GM19099 (cell line): ENCODE measurements around the gene DSE.
A peak's percentile ranks its signal among the peaks of the same experiment; 100 is the strongest.

ENCODE experiments used
- POLR2A ChIP-seq: IDR thresholded peaks from 3 replicates; pipeline ENCODE4 v1.6.1; 2011; ENCODE audit warnings: low read depth; ENCODE audit not compliant: insufficient read length; ENCODE audit errors: extremely low read depth

Gene DSE

DNA sequence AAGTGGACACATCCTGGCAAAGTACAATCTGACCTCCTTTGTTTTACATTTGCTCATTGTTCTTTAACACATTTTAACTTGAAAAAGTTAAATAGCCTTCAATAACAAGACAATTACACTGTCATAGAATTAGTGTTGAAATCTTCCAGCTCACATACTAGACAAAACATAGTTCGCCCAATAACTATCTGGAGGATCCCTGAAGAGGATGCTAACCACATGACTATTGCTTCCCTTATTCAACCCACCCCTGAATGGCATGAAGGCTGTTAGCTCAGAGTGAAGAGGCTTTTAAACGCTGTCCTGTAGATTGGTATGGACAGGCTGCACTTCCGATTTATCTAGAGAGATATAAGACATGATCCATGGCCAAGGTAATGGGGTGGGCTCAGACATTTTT lies 15.0 kb upstream of the DSE start:
- TF ChIP-seq POLR2A = no peak

DNA sequence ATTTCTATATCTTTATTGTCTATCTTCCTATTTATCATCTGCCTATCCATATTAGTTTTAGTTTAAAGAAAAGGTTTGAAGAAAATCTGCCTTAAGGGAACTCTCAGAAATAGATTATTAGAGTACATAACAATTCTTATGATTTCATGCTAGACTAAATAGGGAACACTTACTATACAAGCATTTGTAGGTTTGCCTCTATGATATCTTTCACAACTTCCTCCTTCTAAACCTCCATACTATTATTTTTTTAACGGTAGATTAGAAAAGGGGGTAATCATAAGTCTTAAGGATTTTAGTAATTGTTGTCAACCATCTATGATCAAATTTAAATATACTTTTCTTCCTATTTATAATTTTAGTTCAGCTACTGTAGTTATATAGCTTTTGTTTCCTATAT lies 11.6 kb upstream of the DSE start:
- no peak for TF ChIP-seq POLR2A

DNA sequence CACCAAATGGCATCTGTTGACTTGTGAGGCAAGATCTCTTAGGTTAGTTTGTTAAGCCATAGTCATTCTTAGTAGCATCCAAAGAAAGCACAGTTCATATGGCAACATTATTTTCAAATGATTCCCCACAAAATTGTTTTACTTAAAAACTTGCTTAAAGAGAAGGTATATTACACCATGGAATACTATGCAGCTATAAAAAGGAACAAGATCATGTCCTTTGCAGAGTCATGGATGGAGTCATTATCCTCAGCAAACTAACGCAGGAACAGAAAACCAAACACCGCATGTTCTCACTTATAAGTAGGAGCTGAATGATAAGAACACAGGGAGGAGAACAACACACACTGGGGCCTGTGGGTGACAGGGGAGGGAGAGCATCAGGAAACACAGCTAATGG lies 10.9 kb upstream of the DSE start:
- no peak for TF ChIP-seq POLR2A

- no peak for TF ChIP-seq POLR2A
Measured at GRCh38 chr6:116362276-116362675, 8.5 kb upstream of the DSE start.

DNA sequence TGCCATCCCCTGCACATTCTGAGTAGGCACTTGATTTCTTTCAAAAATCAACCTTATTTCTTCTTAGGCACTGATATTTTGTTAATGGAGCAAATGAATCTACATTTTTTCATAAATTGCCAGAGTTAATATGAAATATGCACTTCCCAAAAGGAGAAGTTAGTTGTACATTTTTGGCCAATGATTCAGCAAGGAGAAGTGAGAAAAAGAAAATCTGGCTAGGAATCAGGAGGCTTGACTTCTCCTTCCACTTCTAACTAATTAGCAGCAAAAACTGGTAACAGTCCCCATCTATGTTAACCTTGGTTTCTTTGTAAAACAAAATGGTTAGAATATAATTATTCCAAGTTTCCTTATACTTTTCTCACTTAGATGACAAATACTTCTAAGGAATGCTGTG lies 7.0 kb upstream of the DSE start:
- TF ChIP-seq POLR2A = no peak

DNA sequence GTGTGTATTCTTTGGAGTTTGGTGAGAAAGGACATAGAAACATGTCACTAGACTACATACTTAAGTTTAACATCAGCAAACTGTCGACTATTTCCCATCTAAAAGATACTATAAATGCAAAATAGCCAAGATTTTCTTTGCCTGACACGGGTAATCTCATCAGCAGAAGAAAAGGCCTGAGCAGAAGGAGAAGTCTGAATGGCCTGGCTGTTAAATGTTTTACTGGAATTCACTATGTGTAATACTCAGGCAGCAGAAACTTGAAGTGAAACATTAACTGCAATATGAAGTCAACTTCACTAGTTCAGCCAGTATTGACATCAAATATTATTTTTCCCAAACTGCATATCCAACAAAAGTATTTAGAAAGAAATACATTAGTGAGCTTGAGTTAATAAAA lies 6.4 kb upstream of the DSE start:
- no peak for TF ChIP-seq POLR2A

GRCh38 chr6:116365743-116366142 lies 5.0 kb upstream of the DSE start:
- TF ChIP-seq POLR2A = no peak

DNA sequence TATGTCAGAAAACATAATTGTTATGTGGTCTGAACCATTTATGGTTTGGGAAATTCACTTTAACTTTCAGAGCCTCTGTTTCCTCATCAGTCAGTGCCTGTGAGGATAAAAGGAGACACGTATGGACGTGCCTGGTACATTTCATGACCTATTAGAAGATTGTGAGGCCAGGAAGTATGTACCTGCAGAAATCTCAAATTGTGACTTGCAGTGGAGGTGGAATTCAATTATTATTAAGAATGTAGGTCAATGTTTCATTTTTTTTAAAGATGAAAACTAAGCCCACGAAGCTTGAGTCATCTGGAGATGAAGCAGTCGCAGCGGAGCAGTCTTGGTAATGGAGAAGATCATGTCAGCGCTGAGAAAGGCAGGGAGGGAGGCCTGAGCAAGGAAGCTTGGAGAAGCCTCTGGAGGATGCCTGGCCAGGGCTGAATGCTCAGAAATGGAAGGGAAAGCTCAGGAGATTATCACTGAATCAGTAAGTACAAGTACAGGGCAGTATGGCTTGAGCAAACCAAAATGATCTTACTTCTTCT lies 3.9 kb upstream of the DSE start:
- TF ChIP-seq POLR2A = no peak

GRCh38 chr6:116369540-116369939 lies 1.2 kb upstream of the DSE start:
- TF ChIP-seq POLR2A = no peak

DNA sequence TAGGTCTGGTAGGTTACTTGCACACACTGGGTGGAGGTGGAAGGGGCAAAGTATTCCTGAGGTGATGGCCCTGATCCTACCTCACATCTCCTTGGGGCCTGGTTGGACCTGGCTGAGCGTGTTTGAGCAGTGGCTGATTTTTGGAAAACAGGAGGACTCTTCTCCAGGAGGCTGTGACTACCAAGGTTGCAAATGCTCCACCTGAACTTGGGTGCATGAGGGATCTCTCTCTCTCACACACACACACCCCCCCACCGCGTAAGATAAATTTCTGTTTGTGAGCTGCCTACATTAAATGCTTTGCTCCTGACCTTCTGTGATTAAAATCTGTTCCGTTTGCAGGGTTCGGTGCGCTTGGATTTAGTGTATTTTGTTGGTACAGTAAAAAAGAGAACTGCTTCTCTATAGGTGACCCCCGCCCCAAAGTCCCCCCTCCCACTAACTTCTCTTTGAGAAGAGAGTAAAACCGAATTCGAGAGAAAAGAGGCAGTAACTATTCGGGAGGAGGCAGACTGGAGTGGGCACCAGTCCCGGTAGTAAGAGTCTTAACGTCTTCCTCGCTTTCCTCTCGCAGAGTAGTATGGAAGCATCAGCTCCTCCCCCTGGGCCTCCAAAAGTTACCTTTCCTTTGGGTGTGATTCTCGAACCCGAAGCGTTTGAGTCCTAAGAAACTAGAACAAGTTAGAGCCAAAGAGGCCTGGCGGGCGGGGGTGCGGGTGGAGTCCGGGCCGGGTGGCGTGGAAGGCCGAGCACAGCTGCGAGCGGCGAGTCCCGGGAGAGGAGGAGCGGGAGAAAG lies 585 bp upstream of the DSE start:
- TF ChIP-seq POLR2A = no peak

- peak; percentile 9 for TF ChIP-seq POLR2A
Measured at GRCh38 chr6:116371120-116371917, 572 bp downstream of the DSE start.

DNA sequence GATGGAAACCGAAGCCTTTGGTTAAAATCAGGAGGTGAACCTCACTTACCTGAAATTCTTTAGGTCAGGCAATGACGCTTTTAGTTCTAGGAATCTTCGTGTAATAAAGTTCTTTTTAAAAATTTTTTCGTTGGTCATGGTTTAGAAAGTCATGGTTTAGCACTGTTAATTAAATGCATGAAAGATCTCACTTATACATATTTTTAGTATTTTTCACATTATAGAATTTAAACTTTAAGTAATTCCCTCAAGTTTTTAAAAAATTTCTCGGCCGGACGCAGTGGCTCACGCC lies 1.1 kb downstream of the DSE start:
- no peak for TF ChIP-seq POLR2A

- TF ChIP-seq POLR2A = no peak
Measured at GRCh38 chr6:116373300-116373699, 2.6 kb downstream of the DSE start.

DNA sequence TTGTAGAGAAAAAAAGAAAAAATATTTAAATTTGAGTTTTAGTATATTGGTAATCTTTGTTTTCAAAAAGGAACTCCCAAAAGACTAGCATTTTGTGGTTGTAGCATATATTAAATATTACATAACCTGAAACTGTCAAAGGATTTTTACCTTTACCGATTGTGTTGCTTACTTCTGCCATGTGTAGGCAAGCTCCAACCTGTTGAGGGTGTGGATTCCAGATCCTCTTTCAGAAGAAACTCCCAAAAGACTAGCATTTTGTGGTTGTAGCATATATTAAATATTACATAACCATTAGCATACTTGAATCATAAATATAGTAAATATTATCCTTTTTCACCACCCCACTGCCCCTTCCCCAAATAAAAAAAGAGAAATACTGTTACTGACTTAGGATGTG lies 3.2 kb downstream of the DSE start:
- TF ChIP-seq POLR2A = no peak

DNA sequence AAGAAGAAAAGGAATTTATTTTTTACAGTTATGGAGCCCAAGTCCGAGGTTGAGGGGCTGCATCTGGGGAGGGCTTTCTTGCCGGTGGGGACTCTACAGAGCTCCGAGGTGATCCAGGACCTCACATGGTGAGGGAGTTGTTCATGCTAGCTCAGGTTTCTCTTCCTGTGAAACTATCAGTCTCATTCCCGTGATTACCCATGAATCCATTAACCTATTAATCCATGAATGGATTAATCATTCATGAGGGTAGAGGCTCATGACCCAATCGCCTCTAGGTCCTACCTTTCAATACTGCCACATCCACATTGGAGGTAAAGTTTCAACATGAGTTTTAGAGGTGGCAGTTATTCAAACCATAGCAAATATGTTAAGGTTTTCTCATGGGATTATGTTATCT lies 3.8 kb downstream of the DSE start:
- TF ChIP-seq POLR2A = no peak

DNA sequence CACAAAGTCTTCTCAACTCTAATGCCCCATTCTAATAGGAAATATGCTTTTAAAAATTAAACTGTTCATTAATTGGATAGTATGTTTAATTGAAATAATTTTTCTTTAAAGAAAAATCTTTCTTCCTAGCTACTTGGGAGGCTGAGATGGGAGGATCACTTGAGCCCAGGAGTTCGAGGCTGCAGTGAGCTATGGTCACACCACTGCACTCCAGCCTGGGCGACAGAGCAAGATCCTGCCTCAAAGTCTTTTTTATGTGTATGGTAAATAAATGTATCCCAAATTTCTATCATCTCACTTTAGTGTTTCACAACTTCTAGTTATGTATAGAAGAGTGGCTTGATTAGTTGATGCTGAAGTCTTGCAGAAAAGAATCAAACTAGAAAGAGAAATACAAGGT lies 4.5 kb downstream of the DSE start:
- TF ChIP-seq POLR2A = no peak
